Keratinocyte (primary cell): ENCODE data around the gene NES. TPM values are rescaled to one million over a fixed set of nuclear protein-coding genes. Genes with fewer than 3 reads are reported as not detected.

Experiments
- DNase-seq: peaks from one replicate; pipeline ENCODE4 v3.0.0-alpha.2; 2011; ENCODE audit warnings: low read depth, missing footprints, low spot score
- FAIRE-seq: peaks from 2 replicates; lab custom pipeline; 2011; peaks lifted over from hg19 to GRCh38; lab: Jason Lieb, UNC
- H2AFZ ChIP-seq: 2 replicates; pipeline ENCODE4 v1.6.0; 2012; ENCODE audit warnings: low read length, control low read depth, inconsistent platforms; ENCODE audit not compliant: control insufficient read depth
- H3K27ac ChIP-seq: 2 replicates; pipeline ENCODE4 v1.5.1; 2011; ENCODE audit warnings: low read length; ENCODE audit not compliant: control insufficient read depth, insufficient read depth
- H3K27me3 ChIP-seq: 3 replicates; pipeline ENCODE4 v1.6.0; 2011; ENCODE audit warnings: low read length; ENCODE audit not compliant: control insufficient read depth, insufficient read depth; ENCODE audit errors: extremely low read depth
- H3K36me3 ChIP-seq, 2 experiments: 2 replicates in 1 of 2; 3 replicates in 1 of 2; pipeline ENCODE4 v1.5.1; 2011; ENCODE audit warnings: low read length in 2 of 2, mild to moderate bottlenecking in 1 of 2; ENCODE audit not compliant: control insufficient read depth in 2 of 2, insufficient read depth in 2 of 2; ENCODE audit errors: extremely low read depth in 1 of 2
- H3K4me1 ChIP-seq: 3 replicates; pipeline ENCODE4 v1.5.1; 2011; ENCODE audit warnings: low read length; ENCODE audit not compliant: control insufficient read depth, insufficient read depth; ENCODE audit errors: extremely low read depth
- H3K4me2 ChIP-seq: 3 replicates; pipeline ENCODE4 v1.6.0; 2011; ENCODE audit warnings: low read depth, low read length; ENCODE audit not compliant: control insufficient read depth, insufficient read depth; ENCODE audit errors: extremely low read depth
- H3K4me3 ChIP-seq, 3 experiments: fragments of 200-600 bp in 1 of 3; sonication (generic) in 1 of 3; 2 replicates in 2 of 3; 3 replicates in 1 of 3; pipeline ENCODE4 v1.5.1; 2011 to 2016; ENCODE audit warnings: low read length in 3 of 3, mild to moderate bottlenecking in 3 of 3, control low read depth in 2 of 3, inconsistent platforms in 1 of 3, low read depth in 1 of 3, mixed read lengths in 1 of 3, mixed run types in 1 of 3, moderate library complexity in 1 of 3; ENCODE audit not compliant: control insufficient read depth in 2 of 3, insufficient read depth in 2 of 3; ENCODE audit errors: extremely low read depth in 1 of 3
- H3K79me2 ChIP-seq: 2 replicates; pipeline ENCODE4 v1.6.0; 2012; ENCODE audit warnings: low read length; ENCODE audit not compliant: control insufficient read depth, insufficient read depth
- H3K9ac ChIP-seq: 3 replicates; pipeline ENCODE4 v1.6.0; 2011; ENCODE audit warnings: low read length; ENCODE audit not compliant: control insufficient read depth, insufficient read depth; ENCODE audit errors: extremely low read depth
- H3K9me1 ChIP-seq: 3 replicates; pipeline ENCODE4 v1.6.0; 2011; ENCODE audit warnings: low read length; ENCODE audit not compliant: control insufficient read depth, insufficient read depth; ENCODE audit errors: extremely low read depth
- H3K9me3 ChIP-seq: 2 replicates; pipeline ENCODE4 v1.5.1; 2012; ENCODE audit warnings: low read depth, low read length; ENCODE audit not compliant: control insufficient read depth
- H4K20me1 ChIP-seq: 3 replicates; pipeline ENCODE4 v1.6.0; 2011; ENCODE audit warnings: low read length; ENCODE audit not compliant: control insufficient read depth, insufficient read depth; ENCODE audit errors: extremely low read depth
- EZH2 ChIP-seq: IDR thresholded peaks from one replicate; pipeline ENCODE4 v1.6.1; 2012; ENCODE audit warnings: inconsistent platforms, mild to moderate bottlenecking, low read length, moderate library complexity
- dilution Hi-C: fragments of 300-500 bp; cut with MboI; formaldehyde crosslinking; loops from one replicate; pipeline ENCODE4 v1.7.0; 2020; ENCODE audit warnings: low sequenced_read_pairs; ENCODE audit not compliant: extremely low pct_ligation_motif_present
- polyA plus RNA-seq, 5 experiments: library from polyadenylated mRNA; depleted of rRNA in 3 of 5; stranded (reverse) in 3 of 5; stranded (forward) in 1 of 5; unstranded in 1 of 5; fragments of >200 nt; gene quantifications; 1 replicate in 1 of 5; 2 replicates in 3 of 5; 3 replicates in 1 of 5; pipeline versions ENCODE4 v1.2.1 to v1.2.3, GENCODE V29; 2011 to 2012; ENCODE audit warnings: missing spikeins in 2 of 5, low read depth in 1 of 5, low replicate concordance in 1 of 5
- TF ChIP-seq, protein P1 (sequence below), 3 experiments: IDR thresholded peaks in 1 of 3; conservative IDR thresholded peaks in 1 of 3; optimal IDR thresholded peaks in 1 of 3; 2 replicates in 2 of 3; 3 replicates in 1 of 3; pipeline versions ENCODE3 to v1.5.1; 2011; ENCODE audit warnings: low read length in 3 of 3, mild to moderate bottlenecking in 3 of 3, moderate library complexity in 2 of 3, control low read depth in 1 of 3, inconsistent platforms in 1 of 3; ENCODE audit not compliant: insufficient read depth in 2 of 3; ENCODE audit errors: extremely low read depth in 1 of 3

NES gene
- polyA plus RNA-seq, 1 donor (not counting 4 experiments of a cell fraction or from before 2014, with no cell fraction given) = not detected

GRCh38 chr1:156666862-156667609 lies 10.2 kb downstream of the NES start:
- dilution Hi-C loops = no loop called here
- no peaks in the 10 kb centered on the region for H3K9me1 ChIP-seq
- no peaks in the 10 kb centered on the region for H3K36me3 ChIP-seq
- H3K4me3 ChIP-seq = no peak overlapping the region
- no peak overlapping the region for H3K9ac ChIP-seq
- TF ChIP-seq, protein P1, sequence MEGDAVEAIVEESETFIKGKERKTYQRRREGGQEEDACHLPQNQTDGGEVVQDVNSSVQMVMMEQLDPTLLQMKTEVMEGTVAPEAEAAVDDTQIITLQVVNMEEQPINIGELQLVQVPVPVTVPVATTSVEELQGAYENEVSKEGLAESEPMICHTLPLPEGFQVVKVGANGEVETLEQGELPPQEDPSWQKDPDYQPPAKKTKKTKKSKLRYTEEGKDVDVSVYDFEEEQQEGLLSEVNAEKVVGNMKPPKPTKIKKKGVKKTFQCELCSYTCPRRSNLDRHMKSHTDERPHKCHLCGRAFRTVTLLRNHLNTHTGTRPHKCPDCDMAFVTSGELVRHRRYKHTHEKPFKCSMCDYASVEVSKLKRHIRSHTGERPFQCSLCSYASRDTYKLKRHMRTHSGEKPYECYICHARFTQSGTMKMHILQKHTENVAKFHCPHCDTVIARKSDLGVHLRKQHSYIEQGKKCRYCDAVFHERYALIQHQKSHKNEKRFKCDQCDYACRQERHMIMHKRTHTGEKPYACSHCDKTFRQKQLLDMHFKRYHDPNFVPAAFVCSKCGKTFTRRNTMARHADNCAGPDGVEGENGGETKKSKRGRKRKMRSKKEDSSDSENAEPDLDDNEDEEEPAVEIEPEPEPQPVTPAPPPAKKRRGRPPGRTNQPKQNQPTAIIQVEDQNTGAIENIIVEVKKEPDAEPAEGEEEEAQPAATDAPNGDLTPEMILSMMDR (optimal IDR thresholded peaks at IDR 0.05 in 1 of 3, IDR thresholded peaks at IDR 0.05 in 1 of 3, conservative IDR thresholded peaks at IDR 0.05 in 1 of 3; ENCODE audit: extremely low read depth in 1 of 3, insufficient read depth in 2 of 3, low read length in 3 of 3) = no peak
- TF ChIP-seq EZH2 = no peak
- FAIRE-seq = no peak
- peaks cover 1% of the 10 kb centered on the region for H3K4me1 ChIP-seq
- no peak for DNase-seq
- no peaks in the 10 kb centered on the region for H3K79me2 ChIP-seq
- no peak overlapping the region for H3K4me2 ChIP-seq
- no peaks in the 10 kb centered on the region for H4K20me1 ChIP-seq
- no peaks in the 10 kb centered on the region for H3K9me3 ChIP-seq
- H3K27ac ChIP-seq = no peak overlapping the region
- peaks cover 14% of the 10 kb centered on the region for H3K27me3 ChIP-seq
- H2AFZ ChIP-seq = no peak overlapping the region

GRCh38 chr1:156665539-156665938 lies 11.7 kb downstream of the NES start:
- H3K4me1 ChIP-seq = peaks cover 11% of the 10 kb centered on the region

More at GRCh38 chr1:156665539-156665938, 11.7 kb downstream of the NES start:
- Histone ChIP-seq H3K79me2 (no peaks in the 10 kb centered on the region), H3K9me3 (no peaks in the 10 kb centered on the region), H3K27me3 (peaks cover 6% of the 10 kb centered on the region), H3K27ac (no peak overlapping the region), H2AFZ (no peak overlapping the region), H3K4me3 (no peak overlapping the region), H4K20me1 (no peaks in the 10 kb centered on the region), H3K9me1 (no peaks in the 10 kb centered on the region), H3K4me2 (no peak overlapping the region), H3K36me3 (no peaks in the 10 kb centered on the region), H3K9ac (no peak overlapping the region)
- dilution Hi-C loops = no loop called here
- DNase-seq (no peak), FAIRE-seq (no peak)
- no peak for TF ChIP-seq EZH2
- TF ChIP-seq, protein P1 (optimal IDR thresholded peaks at IDR 0.05 in 1 of 3, IDR thresholded peaks at IDR 0.05 in 1 of 3, conservative IDR thresholded peaks at IDR 0.05 in 1 of 3; ENCODE audit: extremely low read depth in 1 of 3, insufficient read depth in 2 of 3, low read length in 3 of 3) = no peak
